ENCODE data around the gene ACADS. TPM values are rescaled to one million over a fixed set of nuclear protein-coding genes. Genes with fewer than 3 reads are reported as not detected.

The ACADS gene
- total and polyA plus RNA-seq, 9 of the 15 experiments (the other 6 are each of a cell fraction or from before 2014, with no cell fraction given) = 0.06 to 20.3 (median 8.8) TPM

DNA sequence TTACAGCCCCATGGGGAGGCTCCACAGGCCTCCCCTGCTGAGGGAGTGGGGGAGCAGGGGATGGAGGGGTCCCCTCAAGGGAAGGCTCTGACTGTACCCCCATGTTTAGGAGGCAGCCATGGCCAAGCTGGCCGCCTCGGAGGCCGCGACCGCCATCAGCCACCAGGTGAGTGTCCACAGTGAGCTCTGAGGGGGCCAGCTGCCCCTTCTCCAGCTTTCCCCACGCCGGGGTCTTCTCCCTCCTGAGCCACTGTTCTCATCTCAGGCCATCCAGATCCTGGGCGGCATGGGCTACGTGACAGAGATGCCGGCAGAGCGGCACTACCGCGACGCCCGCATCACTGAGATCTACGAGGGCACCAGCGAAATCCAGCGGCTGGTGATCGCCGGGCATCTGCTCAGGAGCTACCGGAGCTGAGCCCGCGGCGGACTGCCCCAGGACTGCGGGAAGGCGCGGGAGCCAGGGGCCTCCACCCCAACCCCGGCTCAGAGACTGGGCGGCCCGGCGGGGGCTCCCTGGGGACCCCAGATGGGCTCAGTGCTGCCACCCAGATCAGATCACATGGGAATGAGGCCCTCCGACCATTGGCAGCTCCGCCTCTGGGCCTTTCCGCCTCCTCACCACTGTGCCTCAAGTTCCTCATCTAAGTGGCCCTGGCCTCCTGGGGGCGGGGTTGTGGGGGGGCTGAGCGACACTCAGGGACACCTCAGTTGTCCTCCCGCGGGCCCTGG is 13.6 kb downstream of the ACADS start:
- ChIA-PET CTCF (ENCODE audit: low intra/inter-chr PET ratio) (interaction anchor here (0.6 kb wide), 1 partner anchor 233 kb away, joined by 3 read pairs; no protein-coding TSS in a partner anchor), POLR2A (interaction anchor here (0.5 to 0.8 kb wide), 3 partner anchors 8 to 36 kb away, joined by 3 read pairs; no protein-coding TSS in a partner anchor)
- H3K9me1 ChIP-seq (ENCODE audit: control insufficient read depth, insufficient read depth, low read length) = no peaks in the 10 kb centered on the region
- H3K36me3 ChIP-seq (ENCODE audit: control insufficient read depth, insufficient read depth, low read length) = peaks cover 9% of the 10 kb centered on the region; the same call in 1 of the 3 replicates
- H3K79me2 ChIP-seq (ENCODE audit: control insufficient read depth, insufficient read depth, low read length) = no peaks in the 10 kb centered on the region
- H3K27ac ChIP-seq (ENCODE audit: extremely low read depth, low read depth, low read length) = no peak overlapping the region
- no peak for DNase-seq (ENCODE audit: extremely low read depth in 1 of 4, low spot score in 3 of 4)
- H3K4me2 ChIP-seq (ENCODE audit: insufficient read depth, low read length) = no peak overlapping the region
- no peaks in the 10 kb centered on the region for H3K9me3 ChIP-seq (replicated peaks; ENCODE audit: control insufficient read depth, insufficient read depth, low read depth, low read length)
- H3K9ac ChIP-seq (ENCODE audit: insufficient read depth in 1 of 2, low read depth in 2 of 2, low read length in 2 of 2) = no peak overlapping the region; a peak in 1 of 4 replicates
- in situ Hi-C loops (cut with MboI) (no loop called here), intact Hi-C loops (cut with micrococcal nuclease) (no loop called here)
- no peak overlapping the region for H2AFZ ChIP-seq (ENCODE audit: low read depth, low read length)
- BruUV-seq (replicated peaks) = no TSS peak
- peaks cover 0 to 16% of the 10 kb centered on the region in 2 experiments; a peak in 2 of 5 replicates for H3K4me1 ChIP-seq (replicated peaks in 1 of 2; ENCODE audit: control insufficient read depth in 2 of 2, insufficient read depth in 2 of 2, low read length in 2 of 2)
- no peak for ATAC-seq
- no peak overlapping the region for H3K4me3 ChIP-seq
- 91% methylated on average over 7 of the region's 38 CpGs for WGBS (ENCODE audit: insufficient coverage, low coverage, missing lambda C conversion rate)
- 0 out of 2 replicates have a peak, but pooled peaks cover 5% of the 10 kb centered on the region for H4K20me1 ChIP-seq (replicated peaks; ENCODE audit: control insufficient read depth, insufficient read depth, low read length)
- no peak for TF ChIP-seq HMG20B (CRISPR knock-in tag; IDR thresholded peaks at IDR 0.05)
- TF ChIP-seq, protein P1, sequence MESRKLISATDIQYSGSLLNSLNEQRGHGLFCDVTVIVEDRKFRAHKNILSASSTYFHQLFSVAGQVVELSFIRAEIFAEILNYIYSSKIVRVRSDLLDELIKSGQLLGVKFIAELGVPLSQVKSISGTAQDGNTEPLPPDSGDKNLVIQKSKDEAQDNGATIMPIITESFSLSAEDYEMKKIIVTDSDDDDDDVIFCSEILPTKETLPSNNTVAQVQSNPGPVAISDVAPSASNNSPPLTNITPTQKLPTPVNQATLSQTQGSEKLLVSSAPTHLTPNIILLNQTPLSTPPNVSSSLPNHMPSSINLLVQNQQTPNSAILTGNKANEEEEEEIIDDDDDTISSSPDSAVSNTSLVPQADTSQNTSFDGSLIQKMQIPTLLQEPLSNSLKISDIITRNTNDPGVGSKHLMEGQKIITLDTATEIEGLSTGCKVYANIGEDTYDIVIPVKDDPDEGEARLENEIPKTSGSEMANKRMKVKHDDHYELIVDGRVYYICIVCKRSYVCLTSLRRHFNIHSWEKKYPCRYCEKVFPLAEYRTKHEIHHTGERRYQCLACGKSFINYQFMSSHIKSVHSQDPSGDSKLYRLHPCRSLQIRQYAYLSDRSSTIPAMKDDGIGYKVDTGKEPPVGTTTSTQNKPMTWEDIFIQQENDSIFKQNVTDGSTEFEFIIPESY (CRISPR knock-in tag; IDR thresholded peaks at IDR 0.05) = 0 out of 2 replicates have a peak, but pooled peaks have one; percentile 18
- TF ChIP-seq, protein P2, sequence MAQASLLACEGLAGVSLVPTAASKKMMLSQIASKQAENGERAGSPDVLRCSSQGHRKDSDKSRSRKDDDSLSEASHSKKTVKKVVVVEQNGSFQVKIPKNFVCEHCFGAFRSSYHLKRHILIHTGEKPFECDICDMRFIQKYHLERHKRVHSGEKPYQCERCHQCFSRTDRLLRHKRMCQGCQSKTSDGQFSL (CRISPR knock-in tag; IDR thresholded peaks at IDR 0.05) = peak; percentile 57; the same call in 1 of the 2 replicates
- TF ChIP-seq, protein P2 (tag; IDR thresholded peaks at IDR 0.05) = no peak
- H3K27me3 ChIP-seq (ENCODE audit: control insufficient read depth in 2 of 2, insufficient read depth in 2 of 2, low read length in 2 of 2) = no peaks in the 10 kb centered on the region
- FAIRE-seq = no peak

Data from K562 (cell line).